GM19324 (cell line): ENCODE data around the gene RPS19.
"Not testable (repeated sequence)": the region's sequence is repeated elsewhere in the genome, so short reads cannot be mapped to it uniquely, and the experiment has no call there.

Experiments
- ATAC-seq: cut with Tn5 transposase; IDR thresholded peaks from one replicate; pipeline ENCODE4 v1.9.1; 2021; ENCODE audit warnings: mild to moderate bottlenecking, moderate library complexity; ENCODE audit not compliant: unreplicated experiment, low FRiP score

The RPS19 gene

DNA sequence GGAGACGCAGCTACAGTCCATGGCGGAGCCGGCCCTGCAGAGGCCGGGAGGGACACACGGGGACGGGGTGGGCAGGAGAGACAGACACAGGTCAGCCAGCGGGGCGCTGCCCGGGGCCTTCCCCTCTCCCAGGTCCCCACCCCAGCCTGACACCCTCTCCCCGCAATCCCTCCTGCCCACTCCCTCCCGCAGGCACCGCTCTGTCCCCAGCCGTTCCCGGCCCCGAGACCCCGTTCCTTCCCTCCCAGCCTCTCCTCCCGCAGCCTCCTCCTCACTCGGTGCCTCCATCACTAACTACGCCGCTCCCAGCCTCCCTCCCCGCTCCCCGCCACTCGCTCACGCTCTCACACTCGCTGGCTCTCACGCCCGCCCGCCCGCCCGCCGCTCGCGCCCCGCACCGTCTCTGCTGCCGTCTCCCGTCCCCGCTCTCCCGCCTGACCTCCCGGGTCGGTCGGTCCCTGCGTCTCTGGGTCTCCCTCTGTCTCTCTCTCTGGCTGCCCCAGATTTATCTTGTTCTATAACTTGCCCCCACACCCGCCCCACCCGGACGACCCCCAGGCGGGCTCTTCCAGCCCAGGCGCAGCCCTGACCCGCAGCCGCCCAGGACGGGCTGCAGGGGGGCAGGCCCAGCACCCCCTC is 53.0 kb downstream of the RPS19 start:
- no peak for ATAC-seq

DNA sequence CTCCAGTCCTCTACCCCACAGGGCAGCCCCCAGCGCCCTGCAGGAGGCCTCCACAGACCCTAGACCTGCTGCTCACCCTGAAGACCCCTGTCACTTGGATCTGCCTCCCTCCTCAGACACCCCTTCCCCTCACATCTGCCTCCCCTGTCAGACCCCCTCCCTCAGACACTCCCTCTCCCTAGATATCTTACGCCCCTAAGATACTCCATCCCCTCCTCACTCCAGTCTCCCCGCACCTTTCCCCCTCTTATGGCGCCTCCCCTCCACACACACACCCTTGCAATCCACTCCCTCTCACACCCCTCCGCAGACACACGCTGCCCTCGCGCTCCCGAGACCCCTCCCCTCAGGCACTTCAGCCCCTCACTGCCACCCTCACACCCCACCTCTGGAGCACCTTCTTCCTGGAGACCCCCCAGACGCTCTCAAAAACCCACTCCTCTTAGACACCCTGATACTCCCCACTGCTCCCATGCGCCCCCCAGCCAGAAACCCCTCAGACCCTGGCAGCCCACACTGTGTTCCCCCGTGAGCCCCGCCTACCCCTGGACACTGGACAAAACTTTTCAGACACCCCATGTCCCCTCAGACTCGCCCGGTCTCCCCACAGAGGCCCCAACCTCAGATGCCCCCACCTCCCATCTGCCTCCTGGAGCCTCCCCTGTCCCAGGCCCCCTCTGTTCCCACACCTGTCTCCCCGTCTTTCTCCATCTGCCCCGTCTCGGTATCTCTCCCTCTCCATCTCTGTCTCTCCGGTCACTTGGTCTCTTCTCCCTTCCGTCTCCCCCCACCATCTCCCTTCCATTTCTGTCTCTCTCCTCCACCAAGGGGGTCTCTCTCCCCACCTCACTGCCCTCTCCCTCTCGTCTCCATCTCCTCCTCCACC is 53.7 kb downstream of the RPS19 start:
- ATAC-seq: no peak

DNA sequence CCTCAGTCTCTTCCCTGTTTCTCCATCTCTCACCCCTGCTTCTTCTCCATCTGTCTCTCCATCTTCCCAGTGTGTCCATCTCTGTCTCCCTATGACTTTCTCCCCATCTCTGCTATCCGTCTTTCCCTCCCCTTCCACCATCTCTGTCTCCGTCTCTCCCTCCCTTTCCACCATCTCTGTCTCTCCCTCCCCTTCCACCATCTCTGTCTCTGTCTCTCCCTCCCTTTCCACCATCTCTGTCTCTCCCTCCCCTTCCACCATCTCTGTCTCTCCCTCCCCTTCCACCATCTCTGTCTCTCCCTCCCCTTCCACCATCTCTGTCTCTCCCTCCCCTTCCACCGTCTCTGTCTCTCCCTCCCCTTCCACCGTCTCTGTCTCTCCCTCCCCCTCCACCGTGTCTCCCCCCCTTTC is 54.4 kb downstream of the RPS19 start:
- ATAC-seq: not testable (repeated sequence)

DNA sequence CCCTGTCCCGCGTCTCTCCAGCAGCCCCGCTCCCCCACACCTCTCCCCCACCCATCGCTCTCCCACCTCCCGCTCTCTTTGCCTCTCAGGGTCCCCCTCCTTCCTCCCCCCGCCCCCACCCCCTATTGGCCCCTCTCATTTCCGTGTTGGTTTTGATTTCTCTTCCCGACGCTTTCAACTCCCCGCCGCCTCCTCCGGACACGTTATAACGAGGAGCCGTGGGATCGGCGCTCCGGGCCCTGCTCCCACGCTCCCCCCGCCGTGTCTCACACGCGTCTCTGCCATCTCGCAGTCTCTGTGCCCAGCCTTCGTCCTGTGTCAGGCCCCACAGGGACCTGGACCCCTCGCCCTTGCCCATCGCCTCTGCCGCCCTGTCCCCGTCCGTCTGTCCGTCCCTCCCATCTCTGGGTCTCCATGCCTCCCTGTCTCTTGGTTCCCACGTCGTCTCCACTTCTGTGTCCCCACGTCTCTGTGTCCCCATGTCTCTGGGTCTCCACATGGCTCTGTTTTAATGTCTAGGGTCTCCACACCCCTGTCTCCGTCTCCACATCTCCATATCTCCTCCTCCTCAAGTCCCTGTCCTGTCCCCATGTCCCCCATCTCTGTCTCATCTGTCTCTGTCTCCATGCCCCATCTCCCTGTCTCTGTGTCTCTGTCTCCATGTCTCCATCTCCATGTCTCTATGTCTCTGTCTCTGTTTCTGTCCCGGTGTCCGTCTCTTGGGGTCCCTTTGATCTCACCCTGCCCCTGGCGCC is 55.1 kb downstream of the RPS19 start:
- no peak for ATAC-seq

DNA sequence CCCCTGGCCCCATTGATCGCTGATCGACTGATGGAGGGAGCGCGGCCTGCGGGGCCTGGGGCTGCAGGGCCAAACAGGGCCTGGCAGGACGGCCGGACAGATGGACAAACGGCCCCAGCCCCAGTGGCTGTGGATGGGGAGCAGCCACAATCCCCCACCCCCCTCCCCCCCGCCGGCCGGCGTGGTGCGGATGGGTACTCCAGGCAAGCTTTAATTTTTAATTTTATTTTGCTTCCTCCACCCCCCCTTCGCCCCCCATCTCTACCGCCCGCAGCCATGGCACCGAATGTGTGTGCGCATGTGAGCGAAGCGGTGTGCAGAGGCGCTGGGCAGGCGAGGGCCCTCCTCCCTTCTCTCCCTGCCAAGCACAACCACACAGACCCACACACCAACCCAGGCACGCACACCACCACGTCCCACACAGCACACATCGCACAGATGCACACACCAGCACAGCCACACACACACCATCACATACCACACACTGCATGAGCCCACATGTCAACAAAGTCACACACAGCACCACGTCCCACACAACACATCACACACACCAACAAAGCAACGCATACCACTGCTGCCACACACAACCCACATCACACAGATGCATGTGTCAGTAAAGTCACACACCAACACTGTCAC is 55.8 kb downstream of the RPS19 start:
- no peak for ATAC-seq

DNA sequence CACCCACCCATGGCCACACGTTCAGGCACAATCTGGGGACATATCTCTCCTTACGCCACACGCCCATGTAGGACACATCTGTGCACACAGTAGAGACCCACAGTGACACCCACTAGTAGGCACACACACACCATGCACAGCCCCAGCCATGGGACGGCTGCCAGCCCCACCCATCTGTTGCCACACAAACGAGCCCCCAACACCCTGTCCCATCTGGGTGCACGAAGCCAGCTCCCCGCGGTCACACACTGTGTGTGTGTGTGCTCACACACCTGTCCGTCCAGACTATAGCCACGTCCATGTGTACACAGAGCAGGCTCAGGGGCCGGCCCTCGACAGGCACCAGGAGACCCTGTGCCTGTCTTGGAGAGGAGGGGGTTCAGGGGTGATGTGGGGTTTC is 57.6 kb downstream of the RPS19 start:
- no peak for ATAC-seq

DNA sequence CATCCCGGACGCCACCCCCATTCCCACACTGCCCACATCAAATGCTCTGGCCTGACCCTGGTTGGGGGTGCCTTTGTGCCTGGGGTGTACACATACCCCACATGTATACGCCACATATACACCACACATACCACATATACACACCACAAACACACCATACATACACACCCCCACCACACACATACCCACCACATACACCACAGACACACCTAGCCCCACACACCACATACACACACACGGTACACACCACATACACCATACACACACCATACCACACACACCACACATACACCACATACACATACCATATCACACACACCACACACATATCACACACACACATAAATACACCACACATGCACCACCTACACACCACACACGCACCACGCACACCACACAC is 58.0 kb downstream of the RPS19 start:
- ATAC-seq: no peak

DNA sequence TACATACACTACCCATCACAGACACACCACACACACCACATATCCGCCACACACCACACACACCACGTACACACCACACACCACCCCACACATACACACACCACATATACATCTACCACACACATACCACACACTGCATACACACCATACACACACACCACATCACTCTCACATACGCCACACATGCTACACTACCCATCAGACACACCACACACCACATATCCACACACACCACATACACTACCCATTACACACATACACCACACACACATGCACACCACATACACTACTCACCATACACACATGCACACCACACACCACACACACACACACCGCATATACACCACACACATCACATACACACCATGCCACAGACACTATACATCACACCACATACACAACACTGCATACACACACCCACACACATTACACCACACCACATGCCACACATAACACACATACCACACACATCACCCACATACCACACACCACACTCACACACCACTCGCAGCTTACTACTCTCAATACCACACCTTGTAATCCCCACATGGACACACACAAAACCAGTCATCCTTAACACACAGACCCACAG is 58.7 kb downstream of the RPS19 start:
- ATAC-seq: no peak

DNA sequence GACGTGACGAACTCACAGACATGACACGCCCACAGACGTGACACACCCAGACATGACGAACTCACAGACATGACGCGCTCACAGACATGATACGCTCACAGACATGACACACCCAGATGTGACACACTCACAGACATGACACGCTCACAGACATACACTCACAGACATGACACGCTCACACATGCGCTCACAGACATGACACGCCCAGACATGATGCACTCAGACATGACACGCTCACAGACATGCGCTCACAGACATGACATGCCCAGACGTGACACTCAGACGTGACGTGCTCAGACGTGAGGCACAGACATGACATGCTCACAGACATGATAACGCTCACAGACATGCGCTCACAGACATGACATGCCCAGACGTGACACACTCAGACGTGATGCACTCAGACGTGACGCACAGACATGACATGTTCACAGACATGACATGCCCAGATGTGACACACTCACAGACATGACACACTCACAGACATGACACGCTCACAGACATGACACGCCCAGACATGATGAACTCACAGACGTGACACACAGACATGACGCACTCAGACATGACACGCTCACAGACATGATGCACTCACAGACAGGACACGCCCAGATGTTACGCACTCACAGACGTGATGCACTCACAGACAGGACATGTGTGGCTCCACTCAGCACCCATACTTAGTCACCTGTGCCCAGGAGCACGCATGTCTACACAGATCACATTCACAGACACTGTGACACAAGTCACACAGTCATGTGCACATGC is 60.1 kb downstream of the RPS19 start:
- no peak for ATAC-seq

DNA sequence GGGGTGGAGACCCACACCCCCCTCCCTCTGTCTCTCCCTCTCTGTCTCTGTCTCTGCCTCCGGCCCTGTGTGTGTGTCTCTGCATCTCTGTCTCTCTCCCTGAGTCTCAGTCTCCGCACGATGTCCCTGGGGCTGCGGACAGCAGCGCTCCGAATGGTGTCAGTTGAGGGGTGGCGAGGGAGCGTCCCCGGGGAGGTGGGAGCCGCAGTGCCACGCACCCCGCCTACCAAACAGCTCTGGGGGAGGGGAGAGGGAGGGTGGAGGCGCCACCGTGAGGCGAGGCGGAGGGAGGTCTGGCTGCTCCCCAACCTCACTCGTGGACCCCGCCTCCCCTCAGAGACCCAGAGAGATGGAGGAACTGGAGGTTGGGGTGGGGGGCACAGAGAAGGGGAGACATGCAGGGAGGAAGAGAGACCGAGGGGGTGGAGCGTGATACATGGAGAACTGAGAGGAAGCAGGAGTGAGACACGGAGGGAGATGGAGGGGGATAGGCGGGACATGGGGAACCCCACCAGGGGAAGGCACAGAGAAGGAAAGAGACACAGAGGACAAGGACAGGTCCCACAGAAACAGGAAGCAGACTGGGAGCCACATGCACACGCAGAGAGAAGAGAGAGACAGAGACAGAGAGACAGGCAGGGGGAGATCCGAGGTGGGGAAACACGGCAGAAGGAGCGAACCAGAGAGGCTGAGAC is 61.0 kb downstream of the RPS19 start:
- no peak for ATAC-seq

DNA sequence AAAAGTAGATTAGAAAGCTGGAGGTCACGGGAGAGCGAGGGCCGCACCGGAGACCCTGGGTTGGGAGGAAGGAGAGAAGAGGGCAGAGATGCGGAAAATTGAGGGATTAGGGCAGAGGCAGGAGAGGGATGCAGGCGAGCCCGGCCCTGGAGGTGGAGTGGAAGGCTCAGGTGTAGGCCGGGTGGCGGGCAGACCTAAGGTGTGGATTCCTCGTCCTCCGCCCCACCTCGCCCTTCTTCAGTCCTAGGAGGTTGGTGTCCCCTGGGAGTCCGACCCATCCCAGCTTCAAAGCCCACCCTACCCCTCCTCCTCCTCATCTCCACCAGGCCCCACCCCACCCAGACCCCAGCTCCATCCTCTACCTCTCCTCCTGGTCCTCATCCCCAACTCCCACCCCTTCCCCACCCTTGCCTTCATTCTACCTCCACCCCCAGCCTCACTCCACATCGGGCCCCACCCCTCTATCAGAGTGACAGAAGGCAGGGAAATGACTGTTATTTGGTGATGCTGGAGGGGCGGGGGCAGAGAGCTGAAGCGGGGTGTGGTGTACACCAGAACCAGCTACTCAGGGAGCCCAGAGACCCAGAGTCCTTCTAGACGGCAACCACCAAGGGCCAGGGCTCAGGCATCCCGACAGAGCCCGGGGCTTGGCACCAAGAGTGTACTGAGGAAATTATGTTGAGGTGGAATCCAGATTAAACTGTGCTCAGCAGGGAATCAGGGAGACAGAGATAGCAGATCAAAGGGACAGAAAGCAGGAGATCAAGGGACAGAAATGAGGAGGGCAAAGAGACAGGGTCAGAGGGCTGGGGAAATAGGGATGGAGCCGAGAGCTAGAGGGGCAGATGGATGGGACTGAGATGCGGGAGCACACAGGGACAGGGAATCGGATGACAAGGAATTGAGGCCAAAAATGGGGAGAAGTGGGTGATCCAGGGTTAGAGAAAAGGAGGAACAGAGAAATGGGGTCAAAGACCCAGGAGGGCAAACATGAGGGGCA is 61.8 kb downstream of the RPS19 start:
- no peak for ATAC-seq
